Keratinocyte (primary cell): ENCODE measurements around the gene STK16. TPM values are rescaled to one million over a fixed set of nuclear protein-coding genes. Genes with fewer than 3 reads are reported as not detected.

Experiments used
- DNase-seq: peaks from one replicate; pipeline ENCODE4 v3.0.0-alpha.2; 2011; ENCODE audit warnings: low read depth, missing footprints, low spot score
- FAIRE-seq: peaks from 2 replicates; lab custom pipeline; 2011; peaks lifted over from hg19 to GRCh38; lab: Jason Lieb, UNC
- H2AFZ ChIP-seq: 2 replicates; pipeline ENCODE4 v1.6.0; 2012; ENCODE audit warnings: low read length, control low read depth, inconsistent platforms; ENCODE audit not compliant: control insufficient read depth
- H3K27ac ChIP-seq: 2 replicates; pipeline ENCODE4 v1.5.1; 2011; ENCODE audit warnings: low read length; ENCODE audit not compliant: control insufficient read depth, insufficient read depth
- H3K27me3 ChIP-seq: 3 replicates; pipeline ENCODE4 v1.6.0; 2011; ENCODE audit warnings: low read length; ENCODE audit not compliant: control insufficient read depth, insufficient read depth; ENCODE audit errors: extremely low read depth
- H3K36me3 ChIP-seq, 2 experiments: 2 replicates in 1 of 2; 3 replicates in 1 of 2; pipeline ENCODE4 v1.5.1; 2011; ENCODE audit warnings: low read length in 2 of 2, mild to moderate bottlenecking in 1 of 2; ENCODE audit not compliant: control insufficient read depth in 2 of 2, insufficient read depth in 2 of 2; ENCODE audit errors: extremely low read depth in 1 of 2
- H3K4me1 ChIP-seq: 3 replicates; pipeline ENCODE4 v1.5.1; 2011; ENCODE audit warnings: low read length; ENCODE audit not compliant: control insufficient read depth, insufficient read depth; ENCODE audit errors: extremely low read depth
- H3K4me2 ChIP-seq: 3 replicates; pipeline ENCODE4 v1.6.0; 2011; ENCODE audit warnings: low read depth, low read length; ENCODE audit not compliant: control insufficient read depth, insufficient read depth; ENCODE audit errors: extremely low read depth
- H3K4me3 ChIP-seq, 3 experiments: fragments of 200-600 bp in 1 of 3; sonication (generic) in 1 of 3; 2 replicates in 2 of 3; 3 replicates in 1 of 3; pipeline ENCODE4 v1.5.1; 2011 to 2016; ENCODE audit warnings: low read length in 3 of 3, mild to moderate bottlenecking in 3 of 3, control low read depth in 2 of 3, inconsistent platforms in 1 of 3, low read depth in 1 of 3, mixed read lengths in 1 of 3, mixed run types in 1 of 3, moderate library complexity in 1 of 3; ENCODE audit not compliant: control insufficient read depth in 2 of 3, insufficient read depth in 2 of 3; ENCODE audit errors: extremely low read depth in 1 of 3
- H3K79me2 ChIP-seq: 2 replicates; pipeline ENCODE4 v1.6.0; 2012; ENCODE audit warnings: low read length; ENCODE audit not compliant: control insufficient read depth, insufficient read depth
- H3K9ac ChIP-seq: 3 replicates; pipeline ENCODE4 v1.6.0; 2011; ENCODE audit warnings: low read length; ENCODE audit not compliant: control insufficient read depth, insufficient read depth; ENCODE audit errors: extremely low read depth
- H3K9me1 ChIP-seq: 3 replicates; pipeline ENCODE4 v1.6.0; 2011; ENCODE audit warnings: low read length; ENCODE audit not compliant: control insufficient read depth, insufficient read depth; ENCODE audit errors: extremely low read depth
- H3K9me3 ChIP-seq: 2 replicates; pipeline ENCODE4 v1.5.1; 2012; ENCODE audit warnings: low read depth, low read length; ENCODE audit not compliant: control insufficient read depth
- H4K20me1 ChIP-seq: 3 replicates; pipeline ENCODE4 v1.6.0; 2011; ENCODE audit warnings: low read length; ENCODE audit not compliant: control insufficient read depth, insufficient read depth; ENCODE audit errors: extremely low read depth
- EZH2 ChIP-seq: IDR thresholded peaks from one replicate; pipeline ENCODE4 v1.6.1; 2012; ENCODE audit warnings: inconsistent platforms, mild to moderate bottlenecking, low read length, moderate library complexity
- dilution Hi-C: fragments of 300-500 bp; cut with MboI; formaldehyde crosslinking; loops from one replicate; pipeline ENCODE4 v1.7.0; 2020; ENCODE audit warnings: low sequenced_read_pairs; ENCODE audit not compliant: extremely low pct_ligation_motif_present
- polyA plus RNA-seq, 5 experiments: library from polyadenylated mRNA; depleted of rRNA in 3 of 5; stranded (reverse) in 3 of 5; stranded (forward) in 1 of 5; unstranded in 1 of 5; fragments of >200 nt; gene quantifications; 1 replicate in 1 of 5; 2 replicates in 3 of 5; 3 replicates in 1 of 5; pipeline versions ENCODE4 v1.2.1 to v1.2.3, GENCODE V29; 2011 to 2012; ENCODE audit warnings: missing spikeins in 2 of 5, low read depth in 1 of 5, low replicate concordance in 1 of 5
- TF ChIP-seq, protein P1 (sequence below), 3 experiments: IDR thresholded peaks in 1 of 3; conservative IDR thresholded peaks in 1 of 3; optimal IDR thresholded peaks in 1 of 3; 2 replicates in 2 of 3; 3 replicates in 1 of 3; pipeline versions ENCODE3 to v1.5.1; 2011; ENCODE audit warnings: low read length in 3 of 3, mild to moderate bottlenecking in 3 of 3, moderate library complexity in 2 of 3, control low read depth in 1 of 3, inconsistent platforms in 1 of 3; ENCODE audit not compliant: insufficient read depth in 2 of 3; ENCODE audit errors: extremely low read depth in 1 of 3

Gene STK16
- polyA plus RNA-seq, 1 donor (not counting 4 experiments of a cell fraction or from before 2014, with no cell fraction given) = 35.8 TPM

DNA sequence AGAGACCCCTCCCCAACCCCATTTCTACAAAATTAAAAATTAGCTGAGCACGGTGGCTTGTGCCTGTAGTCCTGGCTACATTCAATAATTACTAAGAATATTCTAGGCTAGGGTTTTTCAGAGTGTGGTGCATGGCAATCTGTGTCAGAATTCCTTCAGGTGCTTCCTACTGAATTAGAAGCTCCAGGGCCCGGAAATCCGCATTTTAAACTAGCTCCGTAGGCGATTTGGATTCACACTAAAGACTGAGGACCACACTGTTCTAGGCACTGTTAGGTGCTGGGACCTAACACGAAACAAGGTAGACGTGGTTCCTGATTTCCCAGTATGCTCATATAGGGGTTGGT is 39.3 kb upstream of the STK16 start:
- H3K27ac ChIP-seq = no peak overlapping the region
- H3K9me3 ChIP-seq = no peaks in the 10 kb centered on the region
- H3K9me1 ChIP-seq = no peaks in the 10 kb centered on the region
- dilution Hi-C loops = no loop called here
- DNase-seq (no peak), FAIRE-seq (peak; percentile 55)
- H3K79me2 ChIP-seq = no peaks in the 10 kb centered on the region
- TF ChIP-seq, protein P1, sequence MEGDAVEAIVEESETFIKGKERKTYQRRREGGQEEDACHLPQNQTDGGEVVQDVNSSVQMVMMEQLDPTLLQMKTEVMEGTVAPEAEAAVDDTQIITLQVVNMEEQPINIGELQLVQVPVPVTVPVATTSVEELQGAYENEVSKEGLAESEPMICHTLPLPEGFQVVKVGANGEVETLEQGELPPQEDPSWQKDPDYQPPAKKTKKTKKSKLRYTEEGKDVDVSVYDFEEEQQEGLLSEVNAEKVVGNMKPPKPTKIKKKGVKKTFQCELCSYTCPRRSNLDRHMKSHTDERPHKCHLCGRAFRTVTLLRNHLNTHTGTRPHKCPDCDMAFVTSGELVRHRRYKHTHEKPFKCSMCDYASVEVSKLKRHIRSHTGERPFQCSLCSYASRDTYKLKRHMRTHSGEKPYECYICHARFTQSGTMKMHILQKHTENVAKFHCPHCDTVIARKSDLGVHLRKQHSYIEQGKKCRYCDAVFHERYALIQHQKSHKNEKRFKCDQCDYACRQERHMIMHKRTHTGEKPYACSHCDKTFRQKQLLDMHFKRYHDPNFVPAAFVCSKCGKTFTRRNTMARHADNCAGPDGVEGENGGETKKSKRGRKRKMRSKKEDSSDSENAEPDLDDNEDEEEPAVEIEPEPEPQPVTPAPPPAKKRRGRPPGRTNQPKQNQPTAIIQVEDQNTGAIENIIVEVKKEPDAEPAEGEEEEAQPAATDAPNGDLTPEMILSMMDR (optimal IDR thresholded peaks at IDR 0.05 in 1 of 3, IDR thresholded peaks at IDR 0.05 in 1 of 3, conservative IDR thresholded peaks at IDR 0.05 in 1 of 3; ENCODE audit: extremely low read depth in 1 of 3, insufficient read depth in 2 of 3, low read length in 3 of 3) = no peak
- no peak for TF ChIP-seq EZH2
- H2AFZ ChIP-seq = peak overlapping the region; percentile 89
- no peaks in the 10 kb centered on the region for H3K27me3 ChIP-seq
- peak overlapping the region; percentile 45 to 66 (median 62) for H3K4me3 ChIP-seq
- peaks cover 16% of the 10 kb centered on the region for H3K4me1 ChIP-seq
- peak overlapping the region; percentile 70 for H3K9ac ChIP-seq
- H4K20me1 ChIP-seq = no peaks in the 10 kb centered on the region
- peak overlapping the region; percentile 83 for H3K4me2 ChIP-seq
- H3K36me3 ChIP-seq = peaks cover 7 to 13% of the 10 kb centered on the region in 2 experiments

DNA sequence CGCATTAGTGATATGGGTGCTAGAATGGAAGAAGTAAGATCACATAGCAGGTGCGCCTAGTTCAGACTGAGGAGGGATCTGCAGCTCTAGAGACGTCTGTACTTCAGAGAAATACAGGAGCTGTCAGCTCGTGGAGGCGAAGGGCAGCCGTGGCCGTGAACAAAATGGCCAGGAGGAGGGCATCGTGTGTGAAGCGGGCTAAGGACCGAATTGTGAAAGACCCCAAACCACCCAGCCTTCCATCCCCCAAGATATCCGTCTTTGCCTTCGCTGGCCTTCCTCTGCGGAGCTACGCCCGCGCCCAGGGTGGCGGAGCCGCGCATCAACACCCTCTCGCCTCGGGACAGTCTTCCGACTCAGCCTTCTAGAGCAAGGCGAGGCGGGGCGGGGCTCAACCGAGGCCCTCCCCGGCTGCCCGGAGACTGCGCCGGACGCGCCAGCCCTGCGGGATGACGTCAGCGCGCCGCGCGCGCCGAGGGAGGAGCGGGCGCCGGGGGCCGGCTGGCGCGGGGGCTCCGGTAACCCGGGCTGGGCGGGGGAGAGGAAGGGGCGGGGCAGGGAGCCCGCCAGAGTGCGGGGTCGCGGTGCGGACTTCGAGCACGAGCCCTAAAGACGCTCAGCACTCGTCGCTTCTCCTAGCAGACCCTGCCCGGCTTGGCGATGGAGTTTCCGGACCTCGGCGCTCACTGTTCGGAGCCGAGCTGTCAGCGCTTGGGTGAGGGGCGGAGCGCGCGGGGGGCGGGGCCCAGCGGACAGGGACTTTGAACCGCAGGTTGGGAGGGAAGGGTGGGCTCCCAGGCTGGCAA is 38.7 kb upstream of the STK16 start, which contains the start of gene ZFAND2B:
Gene ZFAND2B (plus strand): TSS at position 455 of the 806 bp plus-strand sequence. CDS start 206 bp downstream, at position 661.
- H3K27ac ChIP-seq = peak within 1 kb of the TSS; percentile 51
- dilution Hi-C loops = no loop called here
- peak; percentile 17 for FAIRE-seq

More for the DNA sequence above, 38.7 kb upstream of the STK16 start, which contains the start of gene ZFAND2B:
- no peaks in the 10 kb centered on the region for H3K9me1 ChIP-seq
- peak within 1 kb of the TSS; percentile 70 for H3K9ac ChIP-seq
- H3K4me2 ChIP-seq = peak within 1 kb of the TSS; percentile 84
- no peaks in the 10 kb centered on the region for H3K79me2 ChIP-seq
- peaks cover 16% of the 10 kb centered on the region for H3K4me1 ChIP-seq
- TF ChIP-seq, protein P1 (optimal IDR thresholded peaks at IDR 0.05 in 1 of 3, IDR thresholded peaks at IDR 0.05 in 1 of 3, conservative IDR thresholded peaks at IDR 0.05 in 1 of 3; ENCODE audit: extremely low read depth in 1 of 3, insufficient read depth in 2 of 3, low read length in 3 of 3) = peak in 1 of 3 experiments; percentile 2
- TF ChIP-seq EZH2 = no peak
- peak within 1 kb of the TSS; percentile 45 to 66 (median 62) for H3K4me3 ChIP-seq
- peak within 1 kb of the TSS; percentile 90 for H2AFZ ChIP-seq
- H3K27me3 ChIP-seq = no peaks in the 10 kb centered on the region
- no peak for DNase-seq
- H4K20me1 ChIP-seq = no peaks in the 10 kb centered on the region
- no peaks in the 10 kb centered on the region for H3K9me3 ChIP-seq
- peaks cover 7 to 17% of the 10 kb centered on the region in 2 experiments for H3K36me3 ChIP-seq
